PC-3 (cell line): ENCODE data around the gene PSAP.

Experiments used
- EZH2phosphoT487 ChIP-seq: fragments of 300-600 bp; sonication (generic); IDR thresholded peaks from 2 replicates; pipeline ENCODE4 v1.6.1; 2018; ENCODE audit warnings: mild to moderate bottlenecking, antibody characterized with exemption, low read length, borderline replicate concordance
- TF ChIP-seq, protein P1 (sequence below): fragments of 300-600 bp; sonication (generic); conservative IDR thresholded peaks from 2 replicates; pipeline ENCODE4 v1.5.1; 2017; ENCODE audit warnings: antibody characterized with exemption, low read depth, mild to moderate bottlenecking, low read length

DNA sequence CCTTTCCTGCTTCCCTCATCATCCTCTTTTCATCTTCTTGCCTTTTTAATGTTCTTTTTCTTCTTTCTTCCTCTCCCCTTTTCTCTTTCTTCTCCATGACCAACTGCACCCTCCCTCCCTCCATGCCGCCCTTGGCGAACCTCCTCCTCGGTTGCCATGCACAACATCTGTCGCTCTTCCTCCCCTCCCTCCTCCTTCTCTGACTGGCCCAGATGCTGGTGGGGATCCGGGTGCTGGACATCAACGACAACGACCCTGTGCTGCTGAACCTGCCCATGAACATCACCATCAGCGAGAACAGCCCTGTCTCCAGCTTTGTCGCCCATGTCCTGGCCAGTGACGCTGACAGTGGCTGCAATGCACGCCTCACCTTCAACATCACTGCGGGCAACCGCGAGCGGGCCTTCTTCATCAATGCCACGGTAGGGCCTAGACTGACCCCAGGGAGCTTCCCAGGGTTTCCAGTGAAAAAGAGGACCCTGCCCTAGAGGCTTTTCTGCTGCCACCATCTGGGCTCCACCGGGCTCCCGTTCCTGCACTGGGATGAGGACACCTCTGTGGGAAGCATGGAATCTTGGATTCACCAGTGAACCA lies 66.3 kb downstream of the PSAP start:
- TF ChIP-seq, protein P1, sequence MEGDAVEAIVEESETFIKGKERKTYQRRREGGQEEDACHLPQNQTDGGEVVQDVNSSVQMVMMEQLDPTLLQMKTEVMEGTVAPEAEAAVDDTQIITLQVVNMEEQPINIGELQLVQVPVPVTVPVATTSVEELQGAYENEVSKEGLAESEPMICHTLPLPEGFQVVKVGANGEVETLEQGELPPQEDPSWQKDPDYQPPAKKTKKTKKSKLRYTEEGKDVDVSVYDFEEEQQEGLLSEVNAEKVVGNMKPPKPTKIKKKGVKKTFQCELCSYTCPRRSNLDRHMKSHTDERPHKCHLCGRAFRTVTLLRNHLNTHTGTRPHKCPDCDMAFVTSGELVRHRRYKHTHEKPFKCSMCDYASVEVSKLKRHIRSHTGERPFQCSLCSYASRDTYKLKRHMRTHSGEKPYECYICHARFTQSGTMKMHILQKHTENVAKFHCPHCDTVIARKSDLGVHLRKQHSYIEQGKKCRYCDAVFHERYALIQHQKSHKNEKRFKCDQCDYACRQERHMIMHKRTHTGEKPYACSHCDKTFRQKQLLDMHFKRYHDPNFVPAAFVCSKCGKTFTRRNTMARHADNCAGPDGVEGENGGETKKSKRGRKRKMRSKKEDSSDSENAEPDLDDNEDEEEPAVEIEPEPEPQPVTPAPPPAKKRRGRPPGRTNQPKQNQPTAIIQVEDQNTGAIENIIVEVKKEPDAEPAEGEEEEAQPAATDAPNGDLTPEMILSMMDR = no peak
- no peak for TF ChIP-seq EZH2phosphoT487
